Fibroblast of peridontal ligament (primary cell): ENCODE measurements around the gene SNX20.

ENCODE experiments used
- DNase-seq: peaks from one replicate; pipeline ENCODE4 v3.0.0-alpha.2; 2010; ENCODE audit errors: extremely low read depth

SNX20 gene

DNA sequence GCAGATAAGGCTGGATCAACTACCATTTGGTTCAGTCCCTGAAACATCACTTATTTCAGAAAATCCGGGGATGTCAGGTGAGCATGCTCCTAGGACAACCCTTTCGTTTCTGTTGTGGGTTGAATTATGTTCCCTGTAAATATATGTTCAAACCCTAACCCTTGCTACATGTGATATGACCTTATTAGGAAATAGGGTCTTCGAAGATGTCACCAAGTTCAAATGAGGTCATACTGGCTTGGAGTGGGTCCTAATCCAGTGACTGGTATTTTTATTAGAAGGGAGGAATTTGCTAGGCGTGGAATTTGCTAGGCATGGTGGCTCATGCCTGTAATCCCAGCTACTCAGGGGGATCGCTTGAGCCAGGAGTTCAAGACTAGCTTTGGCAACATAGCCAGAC is 21.3 kb downstream of the SNX20 start:
- no peak for DNase-seq

DNA sequence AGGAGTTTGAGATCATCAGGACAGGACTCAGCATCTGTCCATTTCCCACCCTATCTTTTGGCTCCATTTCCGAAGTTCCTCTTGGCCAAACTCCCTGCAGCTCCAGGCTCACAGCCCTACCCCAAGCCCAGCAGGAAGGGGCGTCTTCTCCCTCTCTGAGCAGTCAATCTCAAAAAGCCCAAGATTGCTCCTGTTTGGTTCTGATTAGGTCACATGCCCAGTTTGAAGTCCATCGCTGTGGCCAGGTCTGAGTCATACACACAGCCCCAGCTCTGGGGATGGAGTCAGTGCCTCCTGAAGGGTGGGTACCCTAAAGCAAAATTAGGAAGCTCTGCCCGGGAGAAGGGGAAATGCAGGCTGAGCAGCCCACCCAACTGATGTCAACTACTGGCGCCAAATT is 23.9 kb downstream of the SNX20 start:
- DNase-seq: no peak

DNA sequence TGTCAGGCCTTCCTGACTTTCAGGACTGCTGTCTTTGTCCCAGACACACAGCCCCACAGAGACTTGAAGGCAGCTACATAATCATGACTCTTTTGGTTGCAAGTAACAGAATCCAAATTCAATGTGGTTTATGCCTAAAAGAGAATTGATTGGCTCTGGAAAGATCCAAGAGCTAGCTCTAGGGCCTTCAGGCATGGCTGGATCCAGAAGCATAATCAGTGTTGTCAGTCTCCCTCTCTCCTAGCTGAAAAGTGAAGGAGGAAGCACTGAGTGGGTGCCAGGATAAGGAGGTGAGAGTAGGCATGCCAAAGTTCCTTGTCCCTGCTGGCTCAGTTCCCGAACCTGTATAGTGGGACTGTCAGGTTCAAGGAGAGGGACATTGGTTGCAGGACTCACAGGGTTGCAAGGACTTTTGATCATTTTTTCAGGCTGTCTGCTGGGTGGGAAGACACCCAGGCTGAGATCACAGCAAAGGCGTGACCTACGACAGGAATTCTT is 25.5 kb downstream of the SNX20 start:
- DNase-seq: no peak

DNA sequence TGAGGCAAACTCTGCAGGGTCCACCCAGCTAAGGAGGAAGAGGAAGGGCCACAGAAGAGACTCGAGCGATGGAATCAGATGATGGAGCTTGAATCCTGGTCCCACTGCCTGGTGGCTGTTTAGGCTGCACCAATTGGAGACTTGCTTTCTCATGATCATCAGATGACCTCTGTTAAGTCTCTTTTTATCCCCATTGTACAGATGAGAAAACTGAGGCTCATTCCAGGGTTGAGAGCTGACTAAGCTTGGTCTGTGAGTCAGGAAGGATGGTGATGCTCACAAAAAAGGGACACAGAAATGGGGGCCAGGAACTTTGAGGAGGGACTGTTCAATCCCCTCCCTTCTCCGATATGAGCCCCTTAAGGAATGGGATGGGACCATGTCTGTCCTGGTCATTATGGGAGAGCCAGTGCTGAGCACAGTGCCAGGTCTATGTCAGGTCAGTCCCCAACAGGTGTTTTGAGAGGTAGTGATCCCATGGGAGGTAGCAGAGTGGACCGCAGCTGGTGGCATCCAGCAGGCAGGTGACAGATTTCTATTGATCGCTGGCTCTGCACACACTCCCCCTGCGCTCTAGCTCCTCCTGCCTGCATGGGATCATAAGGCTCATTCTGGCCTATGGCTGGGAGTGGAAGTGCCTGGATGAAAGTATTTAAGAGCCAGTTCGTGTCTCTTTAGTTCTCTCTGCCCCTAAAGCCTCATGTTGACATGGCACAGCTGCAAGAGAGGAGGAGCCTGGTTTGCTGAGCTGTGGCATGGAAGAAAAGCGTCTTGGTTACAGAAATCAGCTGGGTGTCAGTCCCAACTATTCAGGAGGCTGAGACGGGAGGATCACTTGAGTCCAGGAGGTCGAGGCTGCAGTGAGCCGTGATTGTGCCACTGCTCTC is 27.2 kb downstream of the SNX20 start:
- no peak for DNase-seq

DNA sequence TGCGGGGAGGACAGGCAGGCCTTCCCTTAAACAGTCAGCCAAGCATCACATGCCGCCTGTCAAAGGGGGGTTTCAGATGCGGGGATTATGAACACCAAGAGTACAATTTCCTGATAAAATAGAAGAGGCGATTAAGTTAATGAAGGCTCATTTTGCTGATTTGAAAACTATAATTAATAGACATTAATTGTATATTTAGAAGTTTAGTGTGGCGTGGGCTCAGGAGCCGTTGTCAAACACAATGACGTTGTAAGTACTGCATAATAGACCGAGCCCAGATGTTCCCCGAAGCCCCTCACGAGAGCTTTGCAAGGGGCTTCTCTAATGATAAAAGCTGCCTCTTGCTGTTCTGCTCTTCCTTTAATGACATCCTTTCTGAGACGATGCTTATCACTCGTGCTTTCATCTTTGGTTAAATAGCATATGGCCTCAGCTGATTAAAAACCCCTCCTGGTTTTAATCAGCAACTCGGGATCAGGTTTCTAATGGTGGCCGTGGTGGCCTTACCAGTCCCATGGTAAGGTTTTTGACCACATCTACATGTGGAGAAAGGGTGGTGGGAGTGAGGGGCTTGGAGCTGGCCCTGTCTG is 28.2 kb downstream of the SNX20 start:
- DNase-seq: no peak

DNA sequence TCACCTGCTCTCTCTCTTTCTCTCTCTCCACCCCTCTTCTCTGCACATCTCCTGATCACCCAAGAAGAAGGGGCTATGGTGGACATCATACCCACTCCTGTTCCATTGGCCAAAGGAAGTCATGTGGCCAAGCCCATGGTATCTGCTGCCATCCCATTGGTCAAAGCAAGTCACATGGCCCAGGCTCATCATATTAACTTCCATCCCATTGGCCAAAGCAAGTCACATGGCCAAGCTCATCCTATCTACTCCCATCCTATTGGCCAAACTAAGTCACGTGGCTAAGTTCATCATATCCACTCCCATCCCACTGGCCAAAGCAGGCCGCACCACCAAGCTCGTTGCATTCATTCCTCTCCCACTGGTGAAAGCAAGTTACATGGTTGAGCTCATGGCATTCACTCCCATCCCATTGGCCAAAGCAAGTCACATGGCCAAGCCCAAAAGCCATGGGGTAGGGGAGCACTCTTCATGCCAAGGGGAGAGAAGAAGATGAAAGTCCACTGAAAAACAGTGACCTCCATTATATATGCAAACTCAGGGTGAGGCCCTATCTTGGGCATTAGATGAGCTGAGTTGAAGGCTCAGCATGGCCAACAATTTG is 29.2 kb downstream of the SNX20 start:
- no peak for DNase-seq

DNA sequence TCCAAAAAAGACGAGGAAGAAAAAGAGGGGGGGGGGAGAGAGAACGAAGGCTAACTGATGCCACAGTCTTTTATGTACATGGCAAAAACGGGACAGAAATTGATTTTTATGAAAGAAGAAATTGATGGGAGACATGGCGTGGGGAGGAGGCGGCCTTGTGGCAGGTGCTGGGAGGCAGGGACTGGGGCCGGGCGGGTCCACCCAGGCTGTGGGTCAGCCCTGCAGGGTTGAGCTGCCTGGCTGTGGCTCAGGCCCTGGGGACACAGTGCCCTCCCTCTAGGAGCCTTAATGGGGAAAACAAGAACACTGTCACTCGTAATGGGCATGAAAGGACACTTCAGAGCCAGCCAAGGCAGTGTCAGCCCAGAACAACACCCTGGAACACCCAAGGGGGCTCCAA is 34.8 kb downstream of the SNX20 start:
- no peak for DNase-seq

DNA sequence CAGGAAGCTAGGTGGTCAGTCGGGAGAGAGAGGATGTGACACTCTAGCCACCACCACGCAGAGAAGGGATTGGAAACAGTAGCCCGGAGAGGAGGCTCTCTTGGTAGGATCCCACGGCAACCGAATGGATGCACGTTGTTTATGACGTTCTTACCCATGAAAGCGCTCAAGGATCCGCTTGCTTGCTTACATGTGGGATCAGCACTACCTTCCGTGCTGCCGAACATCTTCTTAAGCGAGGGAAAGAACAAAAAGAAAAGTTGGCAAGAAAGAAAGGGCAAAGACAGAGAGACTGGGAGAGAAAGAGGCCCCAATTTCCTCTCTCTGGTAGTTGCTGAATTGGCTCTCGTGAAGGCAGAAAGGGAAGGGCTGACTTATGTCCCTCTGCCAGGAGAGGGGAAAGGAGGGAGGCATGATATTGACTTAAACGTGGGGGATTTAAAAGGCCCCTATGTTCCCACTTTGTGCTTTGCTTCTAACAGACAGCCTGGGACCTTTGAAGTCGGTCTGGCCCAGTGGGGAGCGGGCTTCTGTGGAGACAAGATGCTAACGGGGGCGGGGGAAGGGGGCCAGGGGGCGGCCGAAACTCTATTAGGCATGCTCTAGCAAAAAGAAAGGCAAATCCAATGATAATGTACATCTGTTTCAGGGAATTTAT is 35.4 kb downstream of the SNX20 start:
- DNase-seq: no peak

DNA sequence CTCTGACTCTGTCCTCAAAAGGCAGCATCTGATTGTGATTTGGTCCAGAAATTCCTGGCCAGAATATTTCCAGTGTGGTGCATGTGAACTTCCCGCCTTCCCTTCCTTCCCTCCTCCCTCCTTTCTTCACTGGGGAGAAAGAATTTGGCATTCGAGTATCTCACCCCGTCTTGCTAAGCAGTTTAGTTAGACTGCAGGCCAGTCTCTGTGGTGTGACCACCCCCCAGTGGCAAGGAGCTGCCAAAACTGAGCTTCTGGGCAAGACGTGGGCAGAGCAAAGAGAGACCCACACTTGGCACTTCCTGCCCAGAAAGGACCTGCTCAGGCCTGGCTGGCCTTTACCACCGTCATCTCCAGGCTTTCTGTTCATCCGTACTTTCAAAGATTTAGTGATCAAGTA is 36.4 kb downstream of the SNX20 start:
- peak; percentile 11 for DNase-seq

DNA sequence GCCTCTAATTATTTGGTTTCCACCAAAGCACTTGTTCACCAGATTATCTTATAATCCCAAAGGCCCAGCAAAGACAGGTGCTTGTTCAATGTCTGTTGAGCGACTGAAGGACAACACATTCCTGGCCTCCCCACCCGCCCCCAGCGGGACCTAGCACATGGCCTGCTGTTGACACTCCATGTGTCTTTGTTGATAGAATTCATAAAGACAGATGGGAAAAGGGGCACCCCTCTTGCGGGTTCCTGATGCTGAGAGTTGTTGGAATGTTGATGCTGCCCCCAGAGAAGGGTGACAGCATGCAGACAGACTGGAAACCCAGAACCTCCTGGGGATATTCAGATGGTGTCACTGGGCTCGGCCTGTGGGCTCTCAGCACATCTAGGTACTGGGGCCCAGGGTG is 36.9 kb downstream of the SNX20 start:
- no peak for DNase-seq

DNA sequence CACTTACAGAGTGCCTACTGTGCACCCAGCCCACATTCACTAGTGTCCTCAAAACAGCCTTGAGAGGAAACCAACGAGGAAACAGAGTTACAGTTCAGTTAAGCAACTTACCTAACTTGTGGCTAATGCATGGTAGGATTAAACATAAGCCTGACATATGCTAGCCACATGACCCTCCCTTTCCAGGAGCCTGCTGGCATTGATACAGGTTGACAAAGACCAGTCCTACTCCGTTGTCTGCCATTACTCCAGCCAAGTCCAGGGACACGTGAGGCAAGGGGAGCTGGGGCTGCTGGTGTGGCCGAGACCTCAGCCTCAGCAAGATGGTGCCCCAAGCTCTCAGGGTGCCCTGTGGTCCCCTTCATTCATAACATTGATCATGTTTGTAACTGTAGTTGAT is 37.9 kb downstream of the SNX20 start:
- no peak for DNase-seq

DNA sequence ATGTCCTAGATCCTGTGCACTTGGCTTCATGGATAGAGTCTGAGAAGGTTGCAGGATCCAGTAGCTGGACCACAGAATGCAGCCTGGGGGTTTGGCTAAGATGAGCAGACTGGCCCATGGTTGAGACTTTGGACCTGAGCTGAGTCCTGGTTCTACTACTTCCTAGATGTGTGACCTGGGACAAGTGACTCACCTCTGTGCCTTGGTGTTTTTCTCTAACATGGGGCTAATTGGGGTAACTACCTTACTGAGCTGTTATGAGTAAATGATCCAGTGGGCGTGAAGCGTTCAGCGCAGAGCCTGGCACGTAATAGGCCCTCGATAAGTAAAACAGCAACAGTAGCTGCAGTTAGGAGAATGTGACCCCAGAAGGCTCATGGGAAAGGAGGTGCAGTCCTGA is 38.8 kb downstream of the SNX20 start:
- no peak for DNase-seq

DNA sequence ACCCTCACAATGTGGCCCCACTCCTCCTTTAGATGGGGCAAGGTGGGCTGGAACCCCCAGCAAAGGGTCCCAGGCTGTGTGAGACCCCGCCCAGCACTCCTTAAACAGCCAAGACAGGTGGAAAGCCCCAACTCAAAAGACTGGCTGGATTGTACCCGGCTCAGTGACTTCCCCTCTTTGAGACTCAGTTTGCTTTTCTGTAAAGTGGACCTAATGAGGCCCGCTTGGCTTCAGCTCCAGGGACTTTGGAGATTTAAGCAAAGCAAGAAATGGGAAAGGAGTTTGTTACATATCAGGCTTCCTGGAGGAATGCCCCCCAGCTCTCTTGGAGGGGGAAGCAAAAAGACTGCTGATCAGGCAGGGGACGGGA is 39.3 kb downstream of the SNX20 start:
- no peak for DNase-seq

DNA sequence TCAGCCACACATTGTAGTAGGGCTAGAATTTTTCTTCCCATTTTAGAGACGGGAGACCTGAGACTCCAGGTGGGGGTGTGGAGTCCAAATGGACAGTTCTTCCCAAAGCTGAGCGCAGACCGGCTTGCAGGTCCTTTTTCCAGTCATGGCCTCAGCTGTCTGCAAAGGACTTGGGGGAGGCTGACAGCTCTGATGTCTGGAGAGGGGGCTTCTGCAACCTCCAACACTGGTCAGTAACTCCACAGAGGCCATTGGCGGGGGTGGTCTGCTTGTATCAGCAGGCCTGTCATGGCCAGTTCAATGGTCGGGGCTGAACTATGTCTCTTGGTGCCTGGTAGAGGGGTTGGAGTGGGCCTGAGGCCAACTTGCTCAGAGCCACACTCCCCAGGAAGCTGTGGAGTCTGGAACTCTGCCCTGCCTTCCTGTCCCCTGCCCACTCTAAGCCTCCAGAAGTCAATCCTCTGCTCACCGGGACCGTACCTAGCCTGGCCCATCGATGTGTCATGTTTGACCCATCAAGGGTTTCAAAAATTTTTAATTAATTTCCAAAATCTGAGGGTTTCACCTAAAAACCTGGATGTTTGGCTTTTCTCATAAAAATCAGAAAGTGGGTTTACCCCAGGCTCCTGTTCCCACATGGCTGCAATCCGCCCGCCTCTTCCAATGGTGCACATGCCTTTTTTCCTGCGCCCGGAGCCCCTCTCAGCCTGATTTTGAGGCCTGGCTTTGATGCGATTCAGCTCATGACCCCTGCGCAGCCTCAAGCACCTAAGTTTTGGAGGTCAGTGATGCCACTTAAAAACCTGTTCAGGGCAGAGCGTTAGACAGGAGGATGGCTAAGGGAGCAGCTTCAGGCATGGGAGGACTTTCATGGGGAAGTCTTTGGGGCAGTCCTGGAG is 39.9 kb downstream of the SNX20 start:
- DNase-seq: no peak

DNA sequence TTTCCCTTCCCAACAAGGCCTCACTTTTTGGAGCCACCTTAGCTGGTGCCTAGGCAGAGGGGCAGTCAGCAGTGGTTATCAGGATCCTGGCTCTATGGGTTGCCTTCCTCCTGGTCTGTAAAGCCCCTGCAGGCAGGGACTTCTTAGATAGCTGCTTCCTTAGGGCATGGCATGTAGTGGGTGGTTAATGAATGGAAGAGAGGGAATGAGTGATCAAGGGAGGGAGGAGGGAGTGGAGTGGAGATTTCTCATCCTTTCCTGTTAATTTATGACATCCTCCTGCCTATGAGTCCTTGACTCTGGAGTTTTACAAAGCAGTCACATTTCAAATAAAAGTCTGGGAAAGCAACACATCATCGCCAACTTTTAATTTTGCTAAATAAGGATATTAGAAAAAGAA is 40.7 kb downstream of the SNX20 start:
- no peak for DNase-seq

DNA sequence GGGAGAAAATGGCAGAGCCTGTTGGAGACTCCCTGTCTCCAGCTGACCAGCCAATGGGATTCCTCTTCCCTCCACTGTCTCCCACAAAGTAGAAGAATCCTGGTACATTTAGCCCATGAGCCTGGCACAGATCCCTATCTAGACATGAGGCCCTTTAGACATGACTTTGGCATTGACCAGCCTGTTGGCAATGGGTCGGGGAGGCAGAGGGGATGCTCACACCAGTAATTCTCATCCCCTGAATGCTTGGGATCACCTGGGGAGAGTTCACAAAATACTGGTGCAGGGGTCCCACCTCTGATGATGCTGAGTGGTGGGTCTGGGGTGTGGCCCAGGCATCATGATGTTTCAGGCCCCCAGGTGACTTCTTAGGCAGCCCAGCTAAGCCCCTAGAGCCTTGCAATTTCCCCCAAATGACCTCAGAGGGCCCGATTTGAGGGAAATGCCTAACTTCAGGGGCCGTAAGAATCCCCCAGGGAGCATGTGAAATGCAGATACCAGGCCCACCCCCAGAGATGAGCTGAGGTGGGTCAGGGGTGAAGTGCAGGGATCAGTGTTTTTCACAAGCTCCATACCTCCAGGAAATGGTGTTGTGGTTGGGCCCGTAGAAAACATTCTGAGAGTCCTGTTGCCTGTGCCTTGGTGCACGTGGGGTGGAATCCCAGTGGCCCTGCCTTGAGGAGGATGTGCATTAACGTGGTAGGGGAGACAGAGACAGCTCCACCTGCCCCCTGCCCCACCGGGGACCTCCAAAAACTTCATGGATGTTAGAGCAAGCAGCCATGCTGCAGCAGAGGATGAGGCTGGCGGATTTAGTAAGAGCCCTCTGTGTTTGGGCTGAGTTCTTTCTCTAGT is 42.1 kb downstream of the SNX20 start:
- DNase-seq: no peak

DNA sequence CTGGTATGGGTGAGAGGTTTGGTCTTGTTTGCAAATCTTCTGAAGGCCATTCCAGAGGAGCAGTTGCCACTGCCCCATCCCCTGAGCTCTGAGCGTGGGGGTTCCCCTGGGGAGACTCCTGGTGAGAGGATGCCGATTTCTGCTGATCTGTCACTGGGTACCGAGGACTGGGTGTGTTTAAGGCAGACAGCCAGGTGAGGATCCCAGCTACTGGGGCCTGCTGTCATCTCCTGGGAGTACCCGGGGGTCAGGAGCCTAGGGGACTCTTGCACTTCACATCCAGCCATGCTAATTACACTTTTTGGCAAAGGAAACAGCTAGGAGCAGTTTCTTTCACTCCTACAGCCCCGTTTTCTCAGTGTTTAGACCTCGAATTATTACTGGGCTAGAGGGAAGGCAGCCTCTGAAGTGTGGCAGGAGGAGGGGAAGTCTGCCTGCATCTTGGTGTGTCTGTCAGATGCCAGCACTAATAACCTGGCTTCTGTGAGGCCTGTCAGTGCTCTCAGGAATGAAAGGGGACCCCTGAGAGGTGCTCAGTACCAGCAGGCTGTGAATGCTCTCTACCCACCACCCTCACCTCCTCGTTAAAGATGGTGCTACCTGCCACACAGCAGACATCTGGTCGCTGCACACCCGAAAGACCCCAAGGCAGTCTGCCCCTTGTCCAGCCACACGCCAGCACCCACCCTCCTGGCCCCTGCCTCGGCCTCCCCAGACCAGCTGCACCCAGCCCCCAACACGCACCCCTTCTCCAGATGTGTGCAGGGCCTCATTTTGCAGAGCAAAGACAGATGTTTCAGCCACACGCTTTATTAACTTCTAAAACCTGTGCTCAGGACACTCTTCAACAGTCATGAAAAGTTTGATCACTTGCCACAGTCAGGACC is 43.2 kb downstream of the SNX20 start:
- no peak for DNase-seq

DNA sequence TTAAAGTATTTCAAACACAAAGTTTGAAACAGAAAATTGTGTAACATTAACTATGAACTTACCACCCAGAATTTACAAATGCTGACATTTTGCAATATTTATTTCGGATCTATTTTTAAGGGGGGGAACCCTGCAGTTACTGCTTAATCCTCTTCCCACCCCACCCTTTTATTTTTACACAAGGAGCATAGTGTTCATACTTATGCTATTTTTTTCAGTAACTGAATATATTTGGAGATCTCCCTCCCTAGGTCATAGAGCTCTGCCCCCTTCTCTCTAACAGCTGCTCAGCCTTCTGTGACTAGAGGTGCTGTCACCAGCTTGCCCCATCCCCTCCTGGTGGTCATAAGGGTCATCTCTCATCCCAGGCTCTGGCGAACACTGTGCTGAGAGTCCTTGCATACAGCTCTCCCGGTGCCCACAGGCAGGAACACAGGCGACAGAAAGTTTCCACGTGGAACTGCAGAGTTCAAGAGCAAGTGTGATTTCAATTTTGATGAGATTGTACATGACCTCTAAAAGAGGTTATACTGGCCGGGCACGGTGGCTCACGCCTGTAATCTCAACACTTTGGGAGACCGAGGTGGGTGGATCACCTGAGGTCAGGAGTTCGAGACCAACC is 44.2 kb downstream of the SNX20 start:
- no peak for DNase-seq
